GM19324 (cell line): Measurements from ENCODE around the gene PUS1.
A peak's percentile ranks its signal among the peaks of the same experiment; 100 is the strongest.
"Not testable (repeated sequence)": the region's sequence is repeated elsewhere in the genome, so short reads cannot be mapped to it uniquely, and the experiment has no call there.

ENCODE experiments used
- ATAC-seq: cut with Tn5 transposase; IDR thresholded peaks from one replicate; pipeline ENCODE4 v1.9.1; 2021; ENCODE audit warnings: mild to moderate bottlenecking, moderate library complexity; ENCODE audit not compliant: unreplicated experiment, low FRiP score

The PUS1 gene

DNA sequence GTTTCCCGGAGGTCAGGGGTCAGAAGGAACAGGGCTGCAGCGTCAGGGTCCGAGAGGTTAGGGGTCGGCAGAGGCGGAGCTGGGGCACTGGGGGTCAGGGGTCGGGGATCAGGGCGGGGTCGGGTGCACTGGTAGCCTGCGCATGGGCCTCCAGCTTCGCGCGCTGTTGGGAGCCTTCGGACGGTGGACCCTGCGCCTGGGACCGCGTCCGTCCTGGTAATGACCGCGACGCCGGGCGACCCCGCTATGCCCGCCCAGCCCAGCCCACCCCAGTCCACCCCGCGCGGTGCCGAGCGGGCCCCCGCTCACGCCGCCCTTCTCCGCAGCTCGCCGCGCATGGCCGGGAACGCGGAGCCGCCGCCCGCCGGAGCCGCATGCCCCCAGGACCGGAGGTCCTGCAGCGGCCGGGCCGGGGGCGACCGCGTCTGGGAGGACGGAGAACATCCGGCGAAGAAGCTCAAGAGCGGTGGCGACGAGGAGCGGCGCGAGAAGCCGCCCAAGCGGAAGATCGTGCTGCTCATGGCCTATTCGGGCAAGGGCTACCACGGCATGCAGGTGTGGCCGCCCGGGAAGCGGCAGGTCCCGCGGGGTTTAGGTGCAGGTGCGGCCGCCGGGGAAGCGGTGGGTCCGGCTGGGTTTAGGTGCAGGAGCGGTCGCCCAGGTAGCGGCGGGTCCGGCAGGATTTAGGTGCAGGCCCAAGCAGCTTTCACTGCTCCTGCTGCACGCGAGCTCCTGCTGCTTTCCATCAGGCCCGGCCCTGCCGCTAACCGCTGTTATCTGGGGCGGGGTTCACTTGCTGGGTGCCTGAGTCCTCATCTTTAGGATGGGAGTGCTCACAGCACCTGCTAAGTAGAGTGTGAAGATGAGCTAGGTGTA lies 743 bp downstream of the PUS1 start:
- peak; percentile 6 for ATAC-seq

- ATAC-seq: no peak
Observed at GRCh38 chr12:131930510-131930909, 1.4 kb downstream of the PUS1 start.

- ATAC-seq: no peak
Observed at GRCh38 chr12:131933387-131933786, 4.3 kb downstream of the PUS1 start.

DNA sequence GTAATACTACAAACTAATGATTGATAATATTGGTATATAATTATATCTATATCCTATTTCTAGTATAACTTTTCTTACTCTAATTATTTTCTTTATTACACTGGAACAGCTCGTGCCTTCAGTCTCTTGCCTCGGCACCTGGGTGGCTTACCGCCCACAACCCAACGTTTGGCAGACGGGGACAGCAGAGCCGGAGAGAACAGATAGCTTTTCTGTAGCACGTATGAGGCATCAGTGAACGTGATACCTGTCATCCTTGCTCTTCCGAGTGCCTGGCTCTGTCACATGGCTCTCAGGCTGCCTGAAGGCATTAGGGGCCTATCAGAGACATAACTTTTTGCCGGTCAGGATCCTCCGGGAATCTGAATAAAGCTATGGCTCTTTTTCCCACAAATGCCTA lies 5.5 kb downstream of the PUS1 start:
- ATAC-seq: no peak

DNA sequence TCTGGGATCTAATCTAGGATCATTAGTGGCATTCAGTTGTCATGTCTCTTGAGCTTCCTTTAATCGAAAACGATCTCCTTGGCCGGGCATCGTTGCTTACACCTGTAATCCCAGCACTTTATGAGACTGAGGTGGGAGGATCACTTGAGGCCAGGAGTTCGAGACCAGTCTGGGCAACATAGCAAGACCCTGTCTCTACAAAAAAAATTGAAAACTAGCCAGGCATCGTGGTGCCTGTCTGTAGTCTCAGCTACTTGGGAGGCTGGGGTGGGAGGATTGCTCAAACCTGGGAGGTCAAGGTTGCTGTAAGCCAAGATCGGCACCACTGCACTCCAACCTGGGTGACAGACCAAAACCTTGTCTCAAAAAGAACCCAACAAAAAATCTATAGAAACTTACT lies 9.0 kb downstream of the PUS1 start:
- ATAC-seq: no peak

- ATAC-seq: no peak
Observed at GRCh38 chr12:131939007-131939406, 9.9 kb downstream of the PUS1 start.

GRCh38 chr12:131940141-131940547 lies 11.1 kb downstream of the PUS1 start:
- ATAC-seq: no peak

- no peak for ATAC-seq
Observed at GRCh38 chr12:131941116-131941986, 12.3 kb downstream of the PUS1 start.

GRCh38 chr12:131941987-131942341 lies 12.9 kb downstream of the PUS1 start:
- ATAC-seq: no peak

DNA sequence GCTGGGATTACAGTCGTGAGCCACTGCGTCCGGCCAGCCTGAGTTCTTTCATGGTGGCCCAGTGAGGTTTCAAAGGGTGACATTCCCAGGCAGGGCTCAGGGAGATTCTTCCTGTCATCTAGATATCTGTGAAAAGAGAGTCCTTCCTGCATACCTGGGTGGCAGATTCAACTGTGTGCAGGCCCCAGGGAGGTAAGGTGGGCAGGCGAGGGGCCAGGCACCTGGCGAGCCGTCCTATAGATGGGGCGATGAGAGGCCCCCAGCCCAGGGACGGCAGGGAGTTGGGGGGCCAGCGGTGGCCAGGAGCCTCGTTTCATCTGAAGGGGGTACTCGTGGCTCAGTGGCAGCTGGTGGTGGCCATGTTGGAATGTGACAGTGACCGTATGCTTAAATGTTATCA lies 13.6 kb downstream of the PUS1 start:
- ATAC-seq: no peak

- no peak for ATAC-seq
Observed at GRCh38 chr12:131943389-131943788, 14.3 kb downstream of the PUS1 start.

- ATAC-seq: no peak
Observed at GRCh38 chr12:131943876-131944275, 14.8 kb downstream of the PUS1 start.

- no peak for ATAC-seq
Observed at GRCh38 chr12:131944601-131945251, 15.7 kb downstream of the PUS1 start.

- ATAC-seq: no peak
Observed at GRCh38 chr12:131946757-131947156, 17.7 kb downstream of the PUS1 start.

DNA sequence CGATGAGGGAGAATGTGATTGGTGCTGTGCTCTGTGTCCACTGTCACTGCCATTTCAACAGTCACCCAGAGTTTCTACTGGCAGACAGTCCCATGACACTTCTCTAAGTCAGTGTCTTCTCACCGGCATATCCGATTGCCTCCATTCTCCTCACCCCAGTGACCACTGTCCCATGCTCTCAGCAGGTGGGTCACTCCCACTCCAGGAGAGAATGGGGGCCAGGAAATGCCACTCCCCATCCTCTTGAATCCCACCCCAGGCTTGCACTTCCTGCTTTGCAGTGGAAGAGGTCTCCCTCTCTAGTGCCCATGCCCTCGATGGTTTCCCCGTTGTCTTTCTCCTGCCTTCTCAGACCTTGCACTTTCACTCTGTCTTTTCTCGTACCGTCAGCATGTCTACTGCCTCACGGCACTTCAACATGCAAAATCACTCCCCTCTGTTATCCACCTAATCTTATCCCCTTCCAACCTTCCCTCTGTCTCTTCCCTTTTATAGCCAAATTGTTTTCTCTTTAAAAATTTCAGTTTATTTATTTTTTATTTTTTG lies 18.5 kb downstream of the PUS1 start:
- no peak for ATAC-seq

DNA sequence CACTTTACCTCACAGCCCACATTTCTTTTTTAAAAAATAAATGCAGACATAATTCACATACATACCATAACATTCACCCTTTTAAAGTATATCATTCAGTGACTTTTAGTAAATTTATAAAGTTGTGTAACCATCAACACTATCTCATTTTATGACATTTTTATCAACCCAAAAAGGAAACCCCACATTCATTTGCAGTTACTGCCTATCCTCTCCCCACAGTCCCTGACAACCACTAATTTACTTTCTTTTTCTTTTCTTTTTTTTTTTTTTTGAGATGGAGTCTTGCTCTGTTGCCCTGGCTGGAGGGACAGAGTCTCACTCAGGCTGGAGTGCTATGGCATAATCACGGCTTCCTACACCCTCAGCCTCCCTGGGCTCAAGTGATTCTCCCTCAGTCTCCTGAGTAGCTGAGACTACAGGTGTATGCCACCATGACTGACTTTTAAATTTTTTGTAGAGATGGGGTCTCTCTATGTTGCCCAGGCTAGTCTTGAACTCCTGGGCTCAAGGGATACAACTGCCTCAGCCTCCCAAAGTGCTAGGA lies 19.2 kb downstream of the PUS1 start:
- no peak for ATAC-seq

- ATAC-seq: not testable (repeated sequence)
Observed at GRCh38 chr12:131948713-131949430, 19.8 kb downstream of the PUS1 start.

- ATAC-seq: peak; percentile 92
Observed at GRCh38 chr12:131949431-131950181, 20.5 kb downstream of the PUS1 start, which contains the start of gene EP400. EP400 (plus strand) TSS chr12:131949942; CDS start chr12:131960620, 10,678 bp downstream.
